ENCODE results near the gene SH3BP5. TPM values are rescaled to one million over a fixed set of nuclear protein-coding genes. Genes with fewer than 3 reads are reported as not detected.

Gene SH3BP5
- total RNA-seq, 2 experiments from 2014 or later = 2.0 to 2.4 TPM

DNA sequence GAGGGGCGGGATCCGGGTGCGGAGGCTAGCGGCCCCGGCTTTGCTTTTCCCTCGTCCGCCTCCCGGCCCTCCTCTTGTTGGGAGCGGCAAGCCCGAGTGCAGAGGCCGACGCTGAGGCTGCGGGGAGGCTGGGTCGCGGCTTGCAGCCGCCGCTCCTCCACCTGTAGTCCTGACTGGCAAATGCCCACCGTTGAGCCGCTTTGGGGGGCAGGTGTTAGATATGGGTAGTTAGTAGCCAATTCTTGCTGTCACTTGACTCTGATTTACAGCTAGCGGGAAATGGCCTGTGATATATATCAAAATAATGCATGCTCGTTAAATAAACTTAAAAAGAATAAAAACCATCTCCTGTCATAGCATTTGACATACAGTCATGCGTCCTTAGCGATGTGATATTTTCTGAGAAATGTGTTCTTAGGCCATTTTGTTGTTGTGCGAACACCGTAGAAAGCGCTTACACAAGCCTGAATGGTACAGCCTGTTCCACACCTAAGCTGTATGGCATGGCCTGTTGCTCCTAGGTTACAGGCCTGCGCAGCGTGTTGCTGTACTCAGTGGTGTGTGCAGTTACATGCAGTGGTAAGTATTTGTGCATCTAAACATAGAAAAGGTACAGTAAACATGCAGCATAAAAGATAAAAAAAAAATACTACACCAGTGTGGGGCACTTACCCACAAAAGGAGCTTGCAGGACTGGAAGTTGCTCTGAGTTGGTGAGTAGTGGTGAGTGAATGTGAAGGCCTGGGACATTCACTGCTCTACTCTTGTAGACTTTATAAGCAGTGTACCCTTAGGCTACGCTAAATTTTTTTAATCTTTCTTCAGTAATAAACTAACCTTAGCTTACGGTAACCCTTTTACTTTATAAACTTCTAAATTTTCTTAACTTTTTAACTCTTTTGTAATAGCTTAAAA lies 125.5 kb downstream of the SH3BP5 start:
- DNase-seq (peak; percentile 42), ATAC-seq (peak; percentile 18)
- H3K27me3 Mint-ChIP-seq = no peaks in the 10 kb centered on the region
- no peaks in the 10 kb centered on the region for H3K9me3 Mint-ChIP-seq
- ChIA-PET CTCF (interaction anchor here (0.9 to 12.9 kb wide), 10 partner anchors 10 to 350 kb away, joined by 3 to 125 read pairs (median 4); no protein-coding TSS in a partner anchor), POLR2A (interaction anchor here (0.6 to 2.5 kb wide), 8 partner anchors 11 to 657 kb away, joined by 3 to 13 read pairs (median 4); partner anchors contain the start of gene RBSN)
- TF ChIP-seq, protein P1, sequence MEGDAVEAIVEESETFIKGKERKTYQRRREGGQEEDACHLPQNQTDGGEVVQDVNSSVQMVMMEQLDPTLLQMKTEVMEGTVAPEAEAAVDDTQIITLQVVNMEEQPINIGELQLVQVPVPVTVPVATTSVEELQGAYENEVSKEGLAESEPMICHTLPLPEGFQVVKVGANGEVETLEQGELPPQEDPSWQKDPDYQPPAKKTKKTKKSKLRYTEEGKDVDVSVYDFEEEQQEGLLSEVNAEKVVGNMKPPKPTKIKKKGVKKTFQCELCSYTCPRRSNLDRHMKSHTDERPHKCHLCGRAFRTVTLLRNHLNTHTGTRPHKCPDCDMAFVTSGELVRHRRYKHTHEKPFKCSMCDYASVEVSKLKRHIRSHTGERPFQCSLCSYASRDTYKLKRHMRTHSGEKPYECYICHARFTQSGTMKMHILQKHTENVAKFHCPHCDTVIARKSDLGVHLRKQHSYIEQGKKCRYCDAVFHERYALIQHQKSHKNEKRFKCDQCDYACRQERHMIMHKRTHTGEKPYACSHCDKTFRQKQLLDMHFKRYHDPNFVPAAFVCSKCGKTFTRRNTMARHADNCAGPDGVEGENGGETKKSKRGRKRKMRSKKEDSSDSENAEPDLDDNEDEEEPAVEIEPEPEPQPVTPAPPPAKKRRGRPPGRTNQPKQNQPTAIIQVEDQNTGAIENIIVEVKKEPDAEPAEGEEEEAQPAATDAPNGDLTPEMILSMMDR (IDR thresholded peaks at IDR 0.05) = no peak
- intact Hi-C loops (cut with micrococcal nuclease) = loop anchor here (10.0 kb wide), 1 partner anchor 102 kb away; no protein-coding TSS in a partner anchor
- H3K27ac Mint-ChIP-seq = peak overlapping the region; percentile 84
- H3K36me3 Mint-ChIP-seq (ENCODE audit: low read depth) = peaks cover 5% of the 10 kb centered on the region
- peak overlapping the region; percentile 78 for H3K4me3 Mint-ChIP-seq
- H3K4me1 Mint-ChIP-seq (ENCODE audit: low read depth) = peaks cover 21% of the 10 kb centered on the region

DNA sequence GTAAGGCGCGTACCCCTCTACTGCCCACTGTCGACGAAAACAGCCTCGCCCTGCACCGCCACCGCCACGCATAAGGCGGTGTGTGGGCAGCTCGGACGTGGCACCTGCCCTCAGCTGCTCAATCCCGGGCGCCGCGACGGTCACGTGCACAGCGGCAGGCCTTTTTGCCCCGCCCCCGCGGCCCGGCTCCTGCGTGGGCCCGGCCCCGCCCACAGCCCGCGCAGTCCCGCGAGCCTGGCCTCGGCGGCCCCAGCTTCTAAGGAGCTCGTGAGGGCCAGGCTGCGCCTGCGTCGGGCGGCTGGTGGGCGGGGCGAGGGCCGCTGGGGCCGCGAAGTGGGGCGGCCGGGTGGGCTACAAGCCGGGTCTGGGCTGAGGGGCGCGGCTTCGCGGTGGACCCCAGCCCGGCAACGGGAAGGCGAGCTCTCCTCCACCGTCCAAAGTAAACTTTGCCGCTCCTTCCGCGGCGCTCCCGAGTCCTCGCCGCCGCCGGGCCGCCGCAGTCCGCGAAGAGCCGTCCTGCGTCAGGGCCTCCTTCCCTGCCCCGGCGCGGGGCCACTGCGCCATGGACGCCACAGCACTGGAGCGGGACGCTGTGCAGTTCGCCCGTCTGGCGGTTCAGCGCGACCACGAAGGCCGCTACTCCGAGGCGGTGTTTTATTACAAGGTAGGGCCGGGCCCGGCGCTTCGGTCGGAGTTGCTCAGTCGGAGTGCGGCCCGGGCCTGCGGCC lies 126.3 kb downstream of the SH3BP5 start, which contains the start of gene CAPN7:
Gene CAPN7 (plus strand): TSS at position 313 of the 728 bp plus-strand sequence. CDS start 250 bp downstream, at position 563.
- ChIA-PET CTCF (interaction anchor here (0.9 to 12.9 kb wide), 13 partner anchors 10 to 350 kb away, joined by 3 to 125 read pairs (median 3); no protein-coding TSS in a partner anchor), POLR2A (interaction anchor here (1.0 to 2.5 kb wide), 8 partner anchors 12 to 337 kb away, joined by 3 to 13 read pairs (median 4); partner anchors contain the start of gene RBSN)
- Mint-ChIP-seq H3K36me3 (ENCODE audit: low read depth) (peaks cover 5% of the 10 kb centered on the region), H3K4me1 (ENCODE audit: low read depth) (peaks cover 21% of the 10 kb centered on the region), H3K27ac (peak within 1 kb of the TSS; percentile 85), H3K27me3 (no peaks in the 10 kb centered on the region), H3K4me3 (peak within 1 kb of the TSS; percentile 78), H3K9me3 (no peaks in the 10 kb centered on the region)
- ATAC-seq (peak; percentile 90), DNase-seq (peak; percentile 94)
- TF ChIP-seq, protein P1 (IDR thresholded peaks at IDR 0.05) = no peak
- intact Hi-C loops (cut with micrococcal nuclease) = loop anchor here (10.0 kb wide), 1 partner anchor 101 kb away; no protein-coding TSS in a partner anchor

DNA sequence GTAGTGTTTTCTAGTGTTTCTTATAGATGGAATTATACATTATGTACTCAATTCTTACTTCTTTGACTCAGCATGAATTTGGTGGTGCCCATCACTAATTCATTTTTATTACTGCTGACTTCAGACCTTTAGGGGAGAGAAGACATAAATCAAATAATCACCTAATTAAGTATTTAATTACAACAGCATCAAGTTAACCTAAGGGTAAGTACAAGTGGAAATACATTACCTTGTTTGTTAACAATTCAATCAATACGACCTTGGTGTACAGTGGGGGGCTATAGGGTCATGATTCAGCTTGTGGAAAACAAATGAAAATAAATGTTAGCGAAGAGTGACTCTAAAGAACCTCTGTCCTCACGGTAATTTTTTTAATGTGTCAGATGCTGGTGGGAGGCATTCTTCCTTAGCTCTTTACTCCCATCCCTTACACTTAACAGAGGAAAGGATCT lies 126.9 kb downstream of the SH3BP5 start:
- intact Hi-C loops (cut with micrococcal nuclease) = loop anchor here (10.0 kb wide), 1 partner anchor 101 kb away; no protein-coding TSS in a partner anchor
- ATAC-seq = no peak
- Mint-ChIP-seq H3K27me3 (no peaks in the 10 kb centered on the region), H3K4me1 (ENCODE audit: low read depth) (peaks cover 19% of the 10 kb centered on the region), H3K36me3 (ENCODE audit: low read depth) (peaks cover 3% of the 10 kb centered on the region), H3K9me3 (no peaks in the 10 kb centered on the region), H3K4me3 (peak overlapping the region; percentile 78), H3K27ac (peak overlapping the region; percentile 85)
- TF ChIP-seq, protein P1 (IDR thresholded peaks at IDR 0.05) = peak; percentile 37
- POLR2A ChIA-PET = interaction anchor here (1.0 to 2.5 kb wide), 8 partner anchors 12 to 337 kb away, joined by 3 to 13 read pairs (median 4); partner anchors contain the start of gene RBSN
- DNase-seq = no peak
- CTCF ChIA-PET = interaction anchor here (0.9 to 12.9 kb wide), 12 partner anchors 12 to 351 kb away, joined by 3 to 125 read pairs (median 4); no protein-coding TSS in a partner anchor

Other genes with a start within 250 kb of the SH3BP5 start
- gene RBSN, start 233.4 kb downstream of the SH3BP5 start, total RNA-seq = 10 to 100 TPM; 11.3 to 11.8 TPM
- 10 to 100 TPM; 22.2 to 27.5 TPM for gene CAPN7, start 126.3 kb downstream of the SH3BP5 start, total RNA-seq
- gene METTL6, start 95.0 kb upstream of the SH3BP5 start, total RNA-seq = 10 to 100 TPM; 17.5 to 19.2 TPM
- gene EAF1, start 95.0 kb upstream of the SH3BP5 start, total RNA-seq = 10 to 100 TPM; 19.7 to 21.8 TPM
- 1 to 10 TPM; 2.3 to 2.9 TPM for gene COLQ, start 189.1 kb upstream of the SH3BP5 start, total RNA-seq